ENCODE data around the gene ALMS1.

DNA sequence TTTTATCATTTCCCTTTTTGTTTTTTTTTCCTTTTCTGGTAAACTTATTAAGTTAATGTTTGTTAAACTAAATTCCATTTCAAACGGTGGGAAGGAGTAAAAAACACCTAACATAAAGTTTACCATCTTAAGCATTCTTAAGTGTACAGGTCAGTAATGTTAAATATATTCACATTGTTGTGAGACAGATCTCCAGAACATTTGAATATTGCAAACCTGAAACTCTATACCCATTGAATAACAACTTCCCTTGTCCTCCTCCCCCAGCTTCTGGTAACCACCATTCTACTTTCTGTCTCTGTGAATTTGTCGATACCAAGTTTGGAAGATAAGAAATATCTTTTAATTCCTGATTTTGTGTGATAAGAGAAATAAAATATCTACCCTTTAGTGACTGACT, 268.5 kb downstream of the ALMS1 start:
- TF ChIP-seq CTCF (IDR thresholded peaks at IDR 0.05), result no peak
- TF ChIP-seq CEBPB (IDR thresholded peaks at IDR 0.05), result no peak
- TF ChIP-seq, protein P1, sequence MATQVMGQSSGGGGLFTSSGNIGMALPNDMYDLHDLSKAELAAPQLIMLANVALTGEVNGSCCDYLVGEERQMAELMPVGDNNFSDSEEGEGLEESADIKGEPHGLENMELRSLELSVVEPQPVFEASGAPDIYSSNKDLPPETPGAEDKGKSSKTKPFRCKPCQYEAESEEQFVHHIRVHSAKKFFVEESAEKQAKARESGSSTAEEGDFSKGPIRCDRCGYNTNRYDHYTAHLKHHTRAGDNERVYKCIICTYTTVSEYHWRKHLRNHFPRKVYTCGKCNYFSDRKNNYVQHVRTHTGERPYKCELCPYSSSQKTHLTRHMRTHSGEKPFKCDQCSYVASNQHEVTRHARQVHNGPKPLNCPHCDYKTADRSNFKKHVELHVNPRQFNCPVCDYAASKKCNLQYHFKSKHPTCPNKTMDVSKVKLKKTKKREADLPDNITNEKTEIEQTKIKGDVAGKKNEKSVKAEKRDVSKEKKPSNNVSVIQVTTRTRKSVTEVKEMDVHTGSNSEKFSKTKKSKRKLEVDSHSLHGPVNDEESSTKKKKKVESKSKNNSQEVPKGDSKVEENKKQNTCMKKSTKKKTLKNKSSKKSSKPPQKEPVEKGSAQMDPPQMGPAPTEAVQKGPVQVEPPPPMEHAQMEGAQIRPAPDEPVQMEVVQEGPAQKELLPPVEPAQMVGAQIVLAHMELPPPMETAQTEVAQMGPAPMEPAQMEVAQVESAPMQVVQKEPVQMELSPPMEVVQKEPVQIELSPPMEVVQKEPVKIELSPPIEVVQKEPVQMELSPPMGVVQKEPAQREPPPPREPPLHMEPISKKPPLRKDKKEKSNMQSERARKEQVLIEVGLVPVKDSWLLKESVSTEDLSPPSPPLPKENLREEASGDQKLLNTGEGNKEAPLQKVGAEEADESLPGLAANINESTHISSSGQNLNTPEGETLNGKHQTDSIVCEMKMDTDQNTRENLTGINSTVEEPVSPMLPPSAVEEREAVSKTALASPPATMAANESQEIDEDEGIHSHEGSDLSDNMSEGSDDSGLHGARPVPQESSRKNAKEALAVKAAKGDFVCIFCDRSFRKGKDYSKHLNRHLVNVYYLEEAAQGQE (IDR thresholded peaks at IDR 0.05), result no peak
- TF ChIP-seq EP300 (IDR thresholded peaks at IDR 0.05), result no peak
- no peak for TF ChIP-seq POLR2A (IDR thresholded peaks at IDR 0.05; ENCODE audit: low read length)
- no peak for TF ChIP-seq RCOR1 (IDR thresholded peaks at IDR 0.05; ENCODE audit: low read depth, low read length)
- TF ChIP-seq, protein P2, sequence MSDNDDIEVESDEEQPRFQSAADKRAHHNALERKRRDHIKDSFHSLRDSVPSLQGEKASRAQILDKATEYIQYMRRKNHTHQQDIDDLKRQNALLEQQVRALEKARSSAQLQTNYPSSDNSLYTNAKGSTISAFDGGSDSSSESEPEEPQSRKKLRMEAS (IDR thresholded peaks at IDR 0.05), result no peak
- TF ChIP-seq KDM5A (IDR thresholded peaks at IDR 0.05), result no peak
- TF ChIP-seq RNF2 (IDR thresholded peaks at IDR 0.05; ENCODE audit: borderline replicate concordance, low read depth), result no peak
- TF ChIP-seq FOXS1 (CRISPR knock-in tag; IDR thresholded peaks at IDR 0.05), result no peak
- no peak for TF ChIP-seq ZSCAN20 (CRISPR knock-in tag; IDR thresholded peaks at IDR 0.05)
